GM10847 (cell line): ENCODE results near the gene CTSV.

Experiments used
- POLR2A ChIP-seq: IDR thresholded peaks from 2 replicates; pipeline ENCODE4 v1.6.1; 2011; ENCODE audit not compliant: insufficient read length; ENCODE audit errors: extremely low read depth

The CTSV gene

GRCh38 chr9:97038611-97039513 lies at the start of gene CTSV:
Gene CTSV, minus strand, starts transcription at chr9:97039142. Its CDS starts 1,099 bp downstream, at chr9:97038043.
- no peak for TF ChIP-seq POLR2A

- no peak for TF ChIP-seq POLR2A
Measured at GRCh38 chr9:97078362-97078761, 39.4 kb upstream of the CTSV start.

- no peak for TF ChIP-seq POLR2A
Measured at GRCh38 chr9:97077452-97078295, 38.7 kb upstream of the CTSV start.

GRCh38 chr9:97076238-97076637 lies 37.3 kb upstream of the CTSV start:
- no peak for TF ChIP-seq POLR2A

- no peak for TF ChIP-seq POLR2A
Measured at GRCh38 chr9:97075289-97075985, 36.5 kb upstream of the CTSV start.

GRCh38 chr9:97073506-97073905 lies 34.6 kb upstream of the CTSV start:
- TF ChIP-seq POLR2A: no peak

- no peak for TF ChIP-seq POLR2A
Measured at GRCh38 chr9:97072285-97072776, 33.4 kb upstream of the CTSV start.

GRCh38 chr9:97067490-97067889 lies 28.5 kb upstream of the CTSV start:
- TF ChIP-seq POLR2A: no peak

- no peak for TF ChIP-seq POLR2A
Measured at GRCh38 chr9:97064176-97064575, 25.2 kb upstream of the CTSV start.

GRCh38 chr9:97060796-97061195 lies 21.9 kb upstream of the CTSV start:
- TF ChIP-seq POLR2A: no peak

- no peak for TF ChIP-seq POLR2A
Measured at GRCh38 chr9:97059626-97060025, 20.7 kb upstream of the CTSV start.

- no peak for TF ChIP-seq POLR2A
Measured at GRCh38 chr9:97057651-97058050, 18.7 kb upstream of the CTSV start.

GRCh38 chr9:97053717-97054116 lies 14.8 kb upstream of the CTSV start:
- no peak for TF ChIP-seq POLR2A

GRCh38 chr9:97052735-97053134 lies 13.8 kb upstream of the CTSV start:
- no peak for TF ChIP-seq POLR2A

GRCh38 chr9:97046228-97046627 lies 7.3 kb upstream of the CTSV start:
- no peak for TF ChIP-seq POLR2A
